Body of pancreas (tissue), 4 donors: ENCODE measurements around the gene PHLDB3.

Experiments used
- CTCF ChIP-seq, 7 experiments: fragments of 450-650 bp in 4 of 7; fragments of 200-600 bp in 3 of 7; sonication (generic) in 3 of 7; IDR thresholded peaks; one replicate each; pipeline ENCODE4 v1.5.1; 2016 to 2019; ENCODE audit warnings: antibody characterized with exemption in 7 of 7
- POLR2A ChIP-seq, 3 donors: fragments of 450-650 bp; IDR thresholded peaks; one replicate each; pipeline ENCODE4 v1.6.1; 2016; ENCODE audit warnings: antibody characterized with exemption in 3 of 3, mild to moderate bottlenecking in 2 of 3

GRCh38 chr19:43471091-43471490 is 33.5 kb downstream of the PHLDB3 start:
- TF ChIP-seq CTCF (IDR thresholded peaks at IDR 0.05) = no peak
- no peak for TF ChIP-seq POLR2A (IDR thresholded peaks at IDR 0.05)
